AG20443 (cell line): ENCODE data around the gene APOE.
"Not testable (repeated sequence)": the region's sequence is repeated elsewhere in the genome, so short reads cannot be mapped to it uniquely, and the experiment has no call there.

ENCODE experiments used
- DNase-seq: peaks from one replicate; pipeline ENCODE4 v3.0.0; 2012; ENCODE audit warnings: low spot score, mixed read lengths

APOE gene

GRCh38 chr19:44911896-44912295 is 6.3 kb downstream of the APOE start:
- not testable (repeated sequence) for DNase-seq

- no peak for DNase-seq
These were observed 7.3 kb downstream of the APOE start for GRCh38 chr19:44912854-44913253.

GRCh38 chr19:44913512-44914432 is 8.2 kb downstream of the APOE start:
- DNase-seq: not testable (repeated sequence)

DNA sequence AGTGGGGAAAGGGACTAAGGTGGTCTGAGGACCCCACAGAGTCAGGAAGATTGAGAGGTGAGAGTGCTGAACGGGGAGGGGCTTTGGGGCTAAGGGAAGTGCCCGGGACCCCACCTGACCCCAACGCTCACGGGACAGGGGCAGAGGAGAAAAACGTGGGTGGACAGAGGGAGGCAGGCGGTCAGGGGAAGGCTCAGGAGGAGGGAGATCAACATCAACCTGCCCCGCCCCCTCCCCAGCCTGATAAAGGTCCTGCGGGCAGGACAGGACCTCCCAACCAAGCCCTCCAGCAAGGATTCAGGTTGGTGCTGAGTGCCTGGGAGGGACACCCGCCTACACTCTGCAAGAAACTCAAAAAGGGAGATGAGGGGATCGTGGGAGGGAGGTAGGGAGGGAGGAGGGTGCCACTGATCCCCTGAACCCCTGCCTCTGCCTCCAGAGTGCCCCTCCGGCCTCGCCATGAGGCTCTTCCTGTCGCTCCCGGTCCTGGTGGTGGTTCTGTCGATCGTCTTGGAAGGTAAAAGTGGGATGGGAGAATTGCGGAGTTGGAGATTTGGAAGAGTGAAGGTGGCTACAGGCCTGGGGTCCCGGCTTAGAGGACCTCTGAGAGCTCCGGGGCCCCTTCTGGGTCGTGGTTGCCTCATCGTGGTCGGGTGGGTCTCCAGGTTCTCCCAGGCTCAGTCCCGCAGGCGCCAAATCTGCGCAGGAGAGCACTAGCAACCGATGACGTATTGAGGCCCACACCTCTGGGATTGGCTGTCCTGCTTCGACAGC is 9.0 kb downstream of the APOE start, which contains the start of gene APOC1:
Gene APOC1 (plus strand): TSS at position 176 of the 774 bp plus-strand sequence. CDS start 284 bp downstream, at position 460.
- peak; percentile 93 for DNase-seq

- peak; percentile 3 for DNase-seq
These were observed 18.7 kb downstream of the APOE start for GRCh38 chr19:44924243-44924725.

DNA sequence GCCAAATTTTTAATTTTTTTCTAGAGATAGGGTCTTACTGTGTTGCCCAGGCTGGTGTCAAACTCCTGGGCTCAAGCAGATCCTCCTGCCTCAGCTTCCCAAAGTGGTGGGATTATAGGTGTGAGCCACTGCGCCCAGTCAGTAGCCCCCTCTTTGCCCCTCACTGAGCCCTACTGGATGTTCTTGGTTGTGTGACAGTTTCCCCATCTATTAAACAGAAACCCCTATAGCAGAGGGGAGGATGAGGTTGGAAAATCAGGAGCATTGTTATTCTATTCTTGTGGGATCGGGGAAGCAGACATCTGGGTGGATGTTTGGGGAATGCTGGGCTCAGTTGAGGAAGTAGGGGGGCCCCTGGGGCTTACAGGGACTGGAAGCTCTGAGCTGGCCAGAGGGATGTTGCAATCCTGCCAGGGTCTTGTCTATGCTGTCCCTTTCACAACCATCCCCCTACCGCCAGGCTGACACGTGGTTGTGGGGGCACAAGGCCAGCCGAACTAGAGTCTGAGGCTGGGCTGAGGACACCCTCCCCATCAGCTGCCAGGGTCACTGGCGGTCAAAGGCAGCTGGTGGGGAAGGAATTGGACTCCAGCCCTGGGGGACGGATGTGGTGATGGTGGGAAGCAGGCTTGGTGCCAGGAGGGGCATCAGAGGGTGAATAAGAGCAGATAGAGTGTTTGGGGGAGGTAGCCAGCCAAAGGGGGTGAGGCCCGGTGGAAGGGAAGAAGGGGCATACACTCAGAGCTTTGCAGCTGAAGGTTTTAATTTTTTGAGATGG is 19.7 kb downstream of the APOE start:
- peak; percentile 54 for DNase-seq

DNA sequence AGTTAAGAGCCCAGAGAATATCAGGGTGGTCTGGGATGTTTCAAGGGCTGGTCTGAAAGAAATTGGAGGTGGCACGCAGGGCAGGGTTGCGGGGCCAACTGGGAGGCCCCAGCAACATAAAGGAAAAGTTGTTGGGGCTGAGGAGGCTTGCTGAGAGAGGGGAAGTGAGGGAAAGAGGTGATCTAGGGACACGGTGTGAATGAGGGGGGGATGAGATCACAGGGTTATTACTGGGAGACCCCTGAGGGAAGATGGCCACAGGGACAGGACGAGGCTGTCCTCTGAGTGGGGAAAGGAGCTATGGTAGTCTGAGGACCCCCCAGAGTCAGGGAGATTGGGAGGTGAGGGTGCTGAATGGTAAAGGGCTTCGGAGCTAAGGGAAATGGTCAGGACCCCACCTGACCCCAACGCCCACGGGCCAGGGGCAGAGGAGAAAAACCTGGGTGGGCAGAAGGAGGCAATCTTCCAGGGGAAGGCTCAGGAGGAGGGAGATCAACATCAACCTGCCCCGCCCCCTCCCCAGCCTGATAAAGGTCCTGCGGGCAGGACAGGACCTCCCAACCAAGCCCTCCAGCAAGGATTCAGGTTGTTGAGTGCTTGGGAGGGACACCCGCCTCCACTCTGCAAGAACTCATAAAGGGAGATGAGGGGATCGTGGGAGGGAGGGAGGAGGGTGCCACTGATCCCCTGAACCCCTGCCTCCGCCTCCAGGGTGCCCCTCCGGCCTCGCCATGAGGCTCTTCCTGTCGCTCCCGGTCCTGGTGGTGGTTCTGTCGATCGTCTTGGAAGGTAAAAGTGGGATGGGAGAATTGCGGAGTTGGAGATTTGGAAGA is 20.9 kb downstream of the APOE start:
- not testable (repeated sequence) for DNase-seq

- peak; percentile 49 for DNase-seq
These were observed 22.1 kb downstream of the APOE start for GRCh38 chr19:44927746-44928145.

DNA sequence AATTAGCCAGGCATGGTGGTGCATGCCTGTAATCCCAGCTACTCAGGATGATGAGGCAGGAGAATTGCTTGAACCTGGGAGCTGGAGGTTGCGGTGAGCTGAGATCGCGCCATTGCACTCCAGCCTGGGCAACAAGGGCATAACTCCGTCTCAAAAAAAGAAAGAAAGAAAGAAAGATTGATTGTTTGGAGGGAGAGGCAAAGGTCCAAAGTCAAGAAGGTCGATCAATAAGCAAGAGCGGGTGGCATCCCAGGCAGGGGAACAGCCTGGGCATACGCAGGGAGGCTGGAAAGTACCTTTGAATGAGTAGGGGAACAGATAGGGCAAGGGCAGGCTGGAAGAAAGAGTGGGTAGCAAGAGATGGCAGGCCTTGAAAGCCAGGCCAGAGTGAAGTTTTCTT is 24.5 kb downstream of the APOE start:
- peak; percentile 2 for DNase-seq

GRCh38 chr19:44931541-44931940 is 25.9 kb downstream of the APOE start:
- peak; percentile 1 for DNase-seq

- no peak for DNase-seq
These were observed 34.1 kb downstream of the APOE start for GRCh38 chr19:44939668-44940067.

DNA sequence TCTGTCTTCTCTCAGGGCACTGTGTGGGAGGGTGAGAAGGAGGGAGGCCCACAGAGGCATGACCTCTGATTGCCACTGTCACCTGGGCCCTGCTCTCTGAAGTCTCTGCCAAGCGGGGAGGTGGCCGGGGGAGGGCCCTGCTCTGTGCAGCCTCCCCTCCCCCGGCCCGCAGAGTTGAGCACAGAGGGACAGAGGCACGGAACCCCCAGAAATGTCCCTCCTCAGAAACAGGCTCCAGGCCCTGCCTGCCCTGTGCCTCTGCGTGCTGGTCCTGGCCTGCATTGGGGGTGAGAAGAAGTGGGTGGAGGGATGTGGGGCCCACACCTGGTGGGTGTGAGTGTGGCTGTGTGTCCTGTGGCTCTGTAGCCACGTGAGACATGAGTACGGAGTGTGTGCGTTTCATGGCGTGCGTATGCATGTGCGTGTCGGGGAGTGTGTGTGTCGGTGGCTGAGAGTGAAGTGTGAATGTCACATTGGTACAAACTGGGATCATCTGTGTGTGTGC is 36.5 kb downstream of the APOE start, which contains the start of gene APOC4:
Gene APOC4 (plus strand): TSS at position 171 of the 505 bp plus-strand sequence. CDS start 41 bp downstream, at position 212.
- no peak for DNase-seq

DNA sequence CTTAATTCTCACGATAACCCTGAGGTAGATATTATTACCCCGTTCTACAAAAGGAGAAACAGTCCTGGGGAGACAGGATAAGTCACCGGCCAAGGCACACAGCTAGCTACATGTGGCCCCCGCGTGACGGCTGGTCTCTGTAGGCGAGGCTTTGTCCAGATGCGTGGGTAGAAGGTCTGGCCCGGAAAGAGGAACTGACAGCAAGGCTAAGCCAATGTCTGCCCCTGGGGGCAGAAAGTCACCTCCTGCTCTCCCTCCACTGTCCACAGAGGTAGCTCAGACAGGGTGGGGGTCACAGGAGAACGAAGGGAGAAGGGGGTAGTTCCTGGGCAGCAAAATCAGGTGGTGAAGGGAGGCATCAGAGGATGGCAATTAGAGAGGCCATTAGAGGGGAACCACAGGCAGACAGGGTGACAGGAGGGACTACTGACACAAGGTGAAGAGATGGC is 38.2 kb downstream of the APOE start:
- DNase-seq: peak; percentile 69

DNA sequence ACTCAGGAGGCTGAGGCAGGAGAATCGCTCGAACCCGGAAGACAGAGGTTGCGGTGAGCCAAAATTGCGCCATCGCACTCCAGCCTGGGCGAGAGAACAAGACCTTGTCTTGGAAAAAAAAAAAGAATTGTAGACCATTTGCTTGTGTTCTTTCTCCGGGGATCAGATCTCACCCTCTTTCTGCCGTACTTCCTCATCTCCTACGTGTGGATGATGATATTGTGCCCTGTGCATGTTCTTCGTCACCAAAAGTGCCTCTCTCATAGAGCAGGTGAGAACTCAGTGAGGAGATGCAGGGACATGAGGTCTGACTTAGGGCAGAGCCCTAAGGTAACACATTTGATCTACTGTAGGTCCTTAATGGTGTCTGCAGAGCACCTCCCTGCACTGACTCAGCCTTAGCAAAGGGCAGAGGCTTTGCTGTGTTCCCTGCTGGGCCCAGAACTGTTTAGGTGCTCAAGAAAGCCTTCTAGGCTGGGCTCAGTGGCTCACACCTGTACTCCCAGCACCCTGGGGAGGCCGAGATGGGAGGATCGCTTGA is 41.5 kb downstream of the APOE start:
- no peak for DNase-seq

- DNase-seq: no peak
These were observed 42.6 kb downstream of the APOE start for GRCh38 chr19:44948237-44948636.

DNA sequence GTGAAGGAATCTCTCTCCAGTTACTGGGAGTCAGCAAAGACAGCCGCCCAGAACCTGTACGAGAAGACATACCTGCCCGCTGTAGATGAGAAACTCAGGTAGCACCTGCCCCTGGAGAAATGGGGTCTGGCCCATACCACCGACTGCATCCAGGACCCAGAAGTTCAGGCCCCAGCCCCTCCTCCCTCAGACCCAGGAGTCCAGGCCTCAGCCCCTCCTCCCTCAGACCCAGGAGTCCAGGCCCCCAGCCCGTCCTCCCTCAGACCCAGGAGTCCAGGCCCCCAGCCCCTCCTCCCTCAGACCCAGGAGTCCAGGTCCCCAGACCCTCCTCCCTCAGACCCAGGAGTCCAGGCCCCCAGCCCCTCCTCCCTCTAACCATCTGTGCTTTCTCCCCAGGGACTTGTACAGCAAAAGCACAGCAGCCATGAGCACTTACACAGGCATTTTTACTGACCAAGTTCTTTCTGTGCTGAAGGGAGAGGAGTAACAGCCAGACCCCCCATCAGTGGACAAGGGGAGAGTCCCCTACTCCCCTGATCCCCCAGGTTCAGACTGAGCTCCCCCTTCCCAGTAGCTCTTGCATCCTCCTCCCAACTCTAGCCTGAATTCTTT is 43.3 kb downstream of the APOE start:
- no peak for DNase-seq

GRCh38 chr19:44949550-44949949 is 44.0 kb downstream of the APOE start:
- DNase-seq: no peak

GRCh38 chr19:44951179-44952159 is 45.9 kb downstream of the APOE start:
- DNase-seq: peak; percentile 82

- no peak for DNase-seq
These were observed 48.7 kb downstream of the APOE start for GRCh38 chr19:44954278-44954648.
